ENCODE measurements around the gene PCAT7. TPM values are rescaled to one million over a fixed set of nuclear protein-coding genes. Genes with fewer than 3 reads are reported as not detected.

Gene PCAT7
- total RNA-seq, 1 experiment from 2014 or later: 4.0 TPM

DNA sequence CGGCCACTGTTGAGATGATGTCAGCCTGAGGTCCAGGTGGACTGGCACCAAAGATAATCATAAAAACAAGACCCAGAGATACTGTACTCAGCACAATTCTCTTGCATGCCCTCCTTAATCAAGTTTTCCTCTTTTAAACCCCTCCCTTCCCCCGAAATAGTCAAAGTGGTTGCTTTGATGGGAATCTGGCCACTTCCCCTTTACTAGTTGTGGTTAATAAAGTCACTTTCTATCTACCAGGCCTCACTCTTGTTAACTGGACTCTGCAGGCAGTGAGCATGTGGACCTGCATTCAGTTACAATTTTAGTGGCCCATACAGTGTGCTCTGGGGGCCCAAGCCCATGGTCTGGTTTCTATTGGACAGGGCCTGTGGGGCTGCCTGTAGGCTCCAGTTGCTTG is 21.2 kb downstream of the PCAT7 start:
- H2AK5ac ChIP-seq (ENCODE audit: insufficient read length, low read length): no peak overlapping the region
- H2BK5ac ChIP-seq (ENCODE audit: insufficient read length, low read length): no peak overlapping the region
- H3K27me3 ChIP-seq (ENCODE audit: insufficient read depth, low read length): no peaks in the 10 kb centered on the region
- no peaks in the 10 kb centered on the region for H3K23me2 ChIP-seq (ENCODE audit: insufficient read length, low read depth, low read length, poor library complexity, severe bottlenecking)
- no peak overlapping the region for H3K9ac ChIP-seq (ENCODE audit: extremely low read depth, insufficient read length, low read length)
- no peak overlapping the region for H3T11ph ChIP-seq (ENCODE audit: low read length)
- no peaks in the 10 kb centered on the region for H4K20me1 ChIP-seq (ENCODE audit: control insufficient read depth, insufficient read depth, insufficient read length)
- Mint-ChIP-seq H3K36me3 (ENCODE audit: insufficient read depth in 1 of 3, low read depth in 3 of 3) (no peaks in the 10 kb centered on the region), H3K27ac (no peak overlapping the region), H3K27me3 (ENCODE audit: low read depth) (peaks cover 13% of the 10 kb centered on the region), H3K9me3 (peaks cover 3 to 4% of the 10 kb centered on the region in 2 experiments; a peak in 3 of 5 replicates), H3K4me3 (no peak overlapping the region; a peak in 1 of 5 replicates), H3K4me1 (no peaks in the 10 kb centered on the region)
- H3K4me2 ChIP-seq (ENCODE audit: insufficient read depth, insufficient read length, low read length): no peak overlapping the region
- H3K14ac ChIP-seq (ENCODE audit: insufficient read depth, low read length): no peak overlapping the region
- H4K5ac ChIP-seq (ENCODE audit: insufficient read length, low read depth, low read length): no peak overlapping the region
- no peak overlapping the region for H3K23ac ChIP-seq (ENCODE audit: insufficient read length, low read depth, low read length)
- H3K4ac ChIP-seq (ENCODE audit: low read depth, low read length): no peak overlapping the region
- no peaks in the 10 kb centered on the region for H3K79me2 ChIP-seq (ENCODE audit: insufficient read depth, low read length)
- TF ChIP-seq, protein P1, sequence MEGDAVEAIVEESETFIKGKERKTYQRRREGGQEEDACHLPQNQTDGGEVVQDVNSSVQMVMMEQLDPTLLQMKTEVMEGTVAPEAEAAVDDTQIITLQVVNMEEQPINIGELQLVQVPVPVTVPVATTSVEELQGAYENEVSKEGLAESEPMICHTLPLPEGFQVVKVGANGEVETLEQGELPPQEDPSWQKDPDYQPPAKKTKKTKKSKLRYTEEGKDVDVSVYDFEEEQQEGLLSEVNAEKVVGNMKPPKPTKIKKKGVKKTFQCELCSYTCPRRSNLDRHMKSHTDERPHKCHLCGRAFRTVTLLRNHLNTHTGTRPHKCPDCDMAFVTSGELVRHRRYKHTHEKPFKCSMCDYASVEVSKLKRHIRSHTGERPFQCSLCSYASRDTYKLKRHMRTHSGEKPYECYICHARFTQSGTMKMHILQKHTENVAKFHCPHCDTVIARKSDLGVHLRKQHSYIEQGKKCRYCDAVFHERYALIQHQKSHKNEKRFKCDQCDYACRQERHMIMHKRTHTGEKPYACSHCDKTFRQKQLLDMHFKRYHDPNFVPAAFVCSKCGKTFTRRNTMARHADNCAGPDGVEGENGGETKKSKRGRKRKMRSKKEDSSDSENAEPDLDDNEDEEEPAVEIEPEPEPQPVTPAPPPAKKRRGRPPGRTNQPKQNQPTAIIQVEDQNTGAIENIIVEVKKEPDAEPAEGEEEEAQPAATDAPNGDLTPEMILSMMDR (conservative IDR thresholded peaks at IDR 0.05): no peak
- H3K79me1 ChIP-seq (ENCODE audit: insufficient read depth, low read depth, low read length, poor library complexity, severe bottlenecking): no peaks in the 10 kb centered on the region
- no peak overlapping the region for H4K91ac ChIP-seq (ENCODE audit: insufficient read length, low read depth, low read length)
- no peak overlapping the region for H3K27ac ChIP-seq (ENCODE audit: insufficient read length, low read depth, low read length)
- H2BK12ac ChIP-seq (ENCODE audit: insufficient read length, low read depth, low read length): no peak overlapping the region
- no peak overlapping the region for H3K18ac ChIP-seq (ENCODE audit: insufficient read length, low read depth, low read length)
- H2AFZ ChIP-seq (ENCODE audit: low read length): no peak overlapping the region
- no peak for DNase-seq
- no peak overlapping the region for H4K8ac ChIP-seq (replicated peaks; ENCODE audit: insufficient read length, low read depth, low read length)
- no peaks in the 10 kb centered on the region for H3K9me3 ChIP-seq (ENCODE audit: control insufficient read depth, low read depth, low read length)
- H2BK120ac ChIP-seq (ENCODE audit: low read depth, low read length, poor library complexity, severe bottlenecking): no peak overlapping the region
- no peak overlapping the region for H3K56ac ChIP-seq (ENCODE audit: insufficient read length, low read depth, low read length)
- no peak overlapping the region for H2BK15ac ChIP-seq (ENCODE audit: low read depth, low read length)
- WGBS (ENCODE audit: extremely low coverage, insufficient read length, low lambda C conversion rate): no CpG with 5 or more reads among the region's 2 CpGs
- H2BK20ac ChIP-seq (ENCODE audit: low read depth, low read length, poor library complexity, severe bottlenecking): no peak overlapping the region
- no peaks in the 10 kb centered on the region for H3K4me1 ChIP-seq (ENCODE audit: insufficient read depth, low read length)
